ENCODE data around the gene DHRSX.
"Not testable (repeated sequence)": the region's sequence is repeated elsewhere in the genome, so short reads cannot be mapped to it uniquely, and the experiment has no call there.

The DHRSX gene

DNA sequence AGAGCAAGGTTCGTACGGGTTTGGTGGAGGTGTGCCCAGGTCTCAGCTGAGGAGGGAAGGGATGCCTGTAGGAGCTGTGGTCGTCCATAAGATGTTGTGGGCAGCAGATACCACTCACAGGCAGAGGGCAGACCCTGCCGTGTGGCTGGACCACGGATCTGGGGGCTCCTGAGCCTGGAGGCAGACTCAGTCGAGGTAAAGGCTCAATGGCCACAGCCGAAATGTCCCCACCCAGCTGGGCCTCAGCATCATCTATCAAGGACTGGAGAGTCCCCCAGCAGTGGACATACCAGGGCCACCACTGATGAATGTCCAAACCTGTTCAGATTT, 98.5 kb downstream of the DHRSX start:
- Histone ChIP-seq H3K4me1 (ENCODE audit: control insufficient read depth, insufficient read depth, low read length, poor library complexity, severe bottlenecking) (no peaks in the 10 kb centered on the region), H3K4me3 (ENCODE audit: insufficient read depth, low read depth, low read length, poor library complexity, severe bottlenecking) (no peak overlapping the region), H3K27ac (ENCODE audit: insufficient read depth, low read length, poor library complexity, severe bottlenecking) (no peak overlapping the region), H3K27me3 (replicated peaks; ENCODE audit: control insufficient read depth, insufficient read depth, low read length, poor library complexity, severe bottlenecking) (no peaks in the 10 kb centered on the region), H3K9me3 (ENCODE audit: control insufficient read depth, low read length) (no peaks in the 10 kb centered on the region), H3K36me3 (ENCODE audit: control insufficient read depth, insufficient read depth, low read length) (peaks cover 10% of the 10 kb centered on the region)
- DNase-seq, result no peak

- Histone ChIP-seq H3K27me3 (replicated peaks; ENCODE audit: control insufficient read depth, insufficient read depth, low read length, poor library complexity, severe bottlenecking) (no peaks in the 10 kb centered on the region), H3K4me3 (ENCODE audit: insufficient read depth, low read depth, low read length, poor library complexity, severe bottlenecking) (no peak overlapping the region), H3K4me1 (ENCODE audit: control insufficient read depth, insufficient read depth, low read length, poor library complexity, severe bottlenecking) (no peaks in the 10 kb centered on the region), H3K27ac (ENCODE audit: insufficient read depth, low read length, poor library complexity, severe bottlenecking) (no peak overlapping the region), H3K9me3 (ENCODE audit: control insufficient read depth, low read length) (no peaks in the 10 kb centered on the region), H3K36me3 (ENCODE audit: control insufficient read depth, insufficient read depth, low read length) (peaks cover 9% of the 10 kb centered on the region)
- no peak for DNase-seq
These were observed 99.0 kb downstream of the DHRSX start for GRCh38 chrX:2401590-2402360.

DNA sequence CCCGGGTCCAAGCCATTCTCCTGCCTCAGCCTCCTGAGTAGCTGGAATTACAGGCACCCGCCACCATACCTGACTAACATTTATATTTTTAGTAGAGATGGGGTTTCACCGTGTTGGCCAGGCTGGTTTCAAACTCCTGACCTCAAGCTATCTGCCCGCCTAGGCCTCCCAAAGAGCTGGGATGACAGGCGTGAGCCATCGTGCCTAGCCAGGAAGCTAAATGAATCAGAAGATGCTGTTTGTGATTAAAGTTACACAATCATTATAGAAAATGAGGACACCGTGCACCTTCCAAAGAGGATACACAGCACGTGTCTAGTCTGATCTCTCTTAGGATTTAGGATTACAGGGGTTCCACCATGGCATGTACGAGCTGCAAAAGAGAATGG, 99.6 kb downstream of the DHRSX start:
- Histone ChIP-seq H3K4me1 (ENCODE audit: control insufficient read depth, insufficient read depth, low read length, poor library complexity, severe bottlenecking) (no peaks in the 10 kb centered on the region), H3K27ac (ENCODE audit: insufficient read depth, low read length, poor library complexity, severe bottlenecking) (no peak overlapping the region), H3K27me3 (replicated peaks; ENCODE audit: control insufficient read depth, insufficient read depth, low read length, poor library complexity, severe bottlenecking) (no peaks in the 10 kb centered on the region), H3K36me3 (ENCODE audit: control insufficient read depth, insufficient read depth, low read length) (peaks cover 9% of the 10 kb centered on the region), H3K9me3 (ENCODE audit: control insufficient read depth, low read length) (no peaks in the 10 kb centered on the region), H3K4me3 (ENCODE audit: insufficient read depth, low read depth, low read length, poor library complexity, severe bottlenecking) (no peak overlapping the region)
- no peak for DNase-seq

GRCh38 chrX:2398064-2398656, 102.6 kb downstream of the DHRSX start:
- Histone ChIP-seq H3K27me3 (replicated peaks; ENCODE audit: control insufficient read depth, insufficient read depth, low read length, poor library complexity, severe bottlenecking) (no peaks in the 10 kb centered on the region), H3K27ac (ENCODE audit: insufficient read depth, low read length, poor library complexity, severe bottlenecking) (no peak overlapping the region), H3K36me3 (ENCODE audit: control insufficient read depth, insufficient read depth, low read length) (peaks cover 9% of the 10 kb centered on the region), H3K4me3 (ENCODE audit: insufficient read depth, low read depth, low read length, poor library complexity, severe bottlenecking) (no peak overlapping the region), H3K4me1 (ENCODE audit: control insufficient read depth, insufficient read depth, low read length, poor library complexity, severe bottlenecking) (no peaks in the 10 kb centered on the region), H3K9me3 (ENCODE audit: control insufficient read depth, low read length) (no peaks in the 10 kb centered on the region)
- no peak for DNase-seq

- Histone ChIP-seq H3K4me3 (ENCODE audit: insufficient read depth, low read depth, low read length, poor library complexity, severe bottlenecking) (no peak overlapping the region), H3K36me3 (ENCODE audit: control insufficient read depth, insufficient read depth, low read length) (peaks cover 6% of the 10 kb centered on the region), H3K27me3 (replicated peaks; ENCODE audit: control insufficient read depth, insufficient read depth, low read length, poor library complexity, severe bottlenecking) (no peaks in the 10 kb centered on the region), H3K4me1 (ENCODE audit: control insufficient read depth, insufficient read depth, low read length, poor library complexity, severe bottlenecking) (no peaks in the 10 kb centered on the region), H3K9me3 (ENCODE audit: control insufficient read depth, low read length) (no peaks in the 10 kb centered on the region), H3K27ac (ENCODE audit: insufficient read depth, low read length, poor library complexity, severe bottlenecking) (no peak overlapping the region)
- DNase-seq, result no peak
These were observed 103.3 kb downstream of the DHRSX start for GRCh38 chrX:2397229-2398063.

DNA sequence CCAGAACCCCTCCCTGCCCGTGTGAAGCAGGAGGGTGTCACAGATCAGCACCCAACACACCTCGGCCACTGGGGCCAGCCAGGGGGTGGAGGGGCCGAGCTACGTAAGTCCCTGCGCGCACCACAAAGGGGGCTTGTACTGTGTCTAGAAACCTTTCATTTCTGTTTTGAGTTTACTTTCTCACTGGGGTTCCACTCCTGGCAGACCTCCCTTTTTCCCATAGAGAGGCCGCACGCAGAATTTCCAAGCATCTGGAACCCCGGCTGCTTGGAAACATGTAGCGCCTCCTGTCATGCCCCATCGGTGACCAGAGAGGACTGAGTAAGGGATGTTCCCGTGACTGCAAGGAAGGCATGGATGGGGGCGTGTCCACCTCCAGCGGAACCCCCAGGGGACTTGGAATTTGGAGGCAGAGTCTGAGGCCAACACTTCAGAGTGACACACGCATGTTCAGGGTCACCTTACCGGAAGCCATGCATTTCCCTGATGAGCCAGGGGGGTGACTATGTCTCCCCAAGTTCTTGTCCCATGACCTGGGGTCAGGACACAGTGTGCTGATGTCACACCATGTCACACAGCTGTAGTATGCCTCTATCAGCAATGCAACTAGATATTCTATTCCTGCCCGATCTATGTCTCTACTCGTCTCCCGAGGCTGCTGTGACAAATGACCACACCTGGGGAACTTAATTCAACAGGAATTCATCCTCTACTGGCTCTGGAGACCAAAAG, 105.3 kb downstream of the DHRSX start:
- no peaks in the 10 kb centered on the region for H3K27me3 ChIP-seq (replicated peaks; ENCODE audit: control insufficient read depth, insufficient read depth, low read length, poor library complexity, severe bottlenecking)
- no peaks in the 10 kb centered on the region for H3K9me3 ChIP-seq (ENCODE audit: control insufficient read depth, low read length)
- H3K36me3 ChIP-seq (ENCODE audit: control insufficient read depth, insufficient read depth, low read length), result peaks cover 6% of the 10 kb centered on the region
- H3K4me1 ChIP-seq (ENCODE audit: control insufficient read depth, insufficient read depth, low read length, poor library complexity, severe bottlenecking), result no peaks in the 10 kb centered on the region
- DNase-seq, result no peak
- H3K27ac ChIP-seq (ENCODE audit: insufficient read depth, low read length, poor library complexity, severe bottlenecking), result no peak overlapping the region
- H3K4me3 ChIP-seq (ENCODE audit: insufficient read depth, low read depth, low read length, poor library complexity, severe bottlenecking), result no peak overlapping the region

GRCh38 chrX:2391869-2392606, 108.7 kb downstream of the DHRSX start:
- no peaks in the 10 kb centered on the region for H3K4me1 ChIP-seq (ENCODE audit: control insufficient read depth, insufficient read depth, low read length, poor library complexity, severe bottlenecking)
- H3K27me3 ChIP-seq (replicated peaks; ENCODE audit: control insufficient read depth, insufficient read depth, low read length, poor library complexity, severe bottlenecking), result no peaks in the 10 kb centered on the region
- no peaks in the 10 kb centered on the region for H3K9me3 ChIP-seq (ENCODE audit: control insufficient read depth, low read length)
- H3K27ac ChIP-seq (ENCODE audit: insufficient read depth, low read length, poor library complexity, severe bottlenecking), result no peak overlapping the region
- DNase-seq, result no peak
- H3K4me3 ChIP-seq (ENCODE audit: insufficient read depth, low read depth, low read length, poor library complexity, severe bottlenecking), result no peak overlapping the region
- peaks cover 6% of the 10 kb centered on the region for H3K36me3 ChIP-seq (ENCODE audit: control insufficient read depth, insufficient read depth, low read length)

GRCh38 chrX:2390754-2391153, 110.0 kb downstream of the DHRSX start:
- Histone ChIP-seq H3K4me3 (ENCODE audit: insufficient read depth, low read depth, low read length, poor library complexity, severe bottlenecking) (no peak overlapping the region), H3K4me1 (ENCODE audit: control insufficient read depth, insufficient read depth, low read length, poor library complexity, severe bottlenecking) (no peaks in the 10 kb centered on the region), H3K36me3 (ENCODE audit: control insufficient read depth, insufficient read depth, low read length) (peaks cover 6% of the 10 kb centered on the region), H3K27ac (ENCODE audit: insufficient read depth, low read length, poor library complexity, severe bottlenecking) (no peak overlapping the region), H3K9me3 (ENCODE audit: control insufficient read depth, low read length) (no peaks in the 10 kb centered on the region), H3K27me3 (replicated peaks; ENCODE audit: control insufficient read depth, insufficient read depth, low read length, poor library complexity, severe bottlenecking) (no peaks in the 10 kb centered on the region)
- no peak for DNase-seq

DNA sequence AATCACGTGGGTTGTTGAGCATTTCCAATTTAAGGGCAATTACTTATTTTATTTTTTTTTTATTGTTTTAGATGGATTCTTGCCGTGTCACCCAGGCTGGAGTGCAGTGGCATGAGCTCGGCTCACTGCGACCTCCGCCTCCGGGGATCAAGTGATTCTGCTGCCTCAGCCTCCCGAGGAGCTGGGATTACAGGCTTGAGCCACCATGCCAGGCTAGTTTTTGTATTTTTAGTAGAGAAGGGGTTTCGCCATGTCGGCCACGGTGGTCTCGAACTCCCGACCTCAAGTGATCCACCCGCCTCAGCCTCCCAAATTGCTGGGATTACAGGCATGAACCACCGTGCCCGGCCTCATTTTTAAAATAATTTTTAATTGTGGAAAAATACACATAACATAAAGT, 111.0 kb downstream of the DHRSX start:
- H3K27me3 ChIP-seq (replicated peaks; ENCODE audit: control insufficient read depth, insufficient read depth, low read length, poor library complexity, severe bottlenecking); H3K36me3 ChIP-seq (ENCODE audit: control insufficient read depth, insufficient read depth, low read length); DNase-seq; H3K4me1 ChIP-seq (ENCODE audit: control insufficient read depth, insufficient read depth, low read length, poor library complexity, severe bottlenecking); H3K27ac ChIP-seq (ENCODE audit: insufficient read depth, low read length, poor library complexity, severe bottlenecking); H3K4me3 ChIP-seq (ENCODE audit: insufficient read depth, low read depth, low read length, poor library complexity, severe bottlenecking); H3K9me3 ChIP-seq (ENCODE audit: control insufficient read depth, low read length): not testable (repeated sequence)
